ENCODE data around the gene MAP3K12.

Gene MAP3K12

GRCh38 chr12:53492188-53492587, 7.1 kb downstream of the MAP3K12 start:
- peak overlapping the region; percentile 69 for H3K9ac ChIP-seq (ENCODE audit: insufficient read length, low read depth)
- DNase-seq (ENCODE audit: low read depth, low spot score): no peak

GRCh38 chr12:53489242-53489864, 9.9 kb downstream of the MAP3K12 start:
- Histone ChIP-seq H3K4me3 (ENCODE audit: insufficient read length, low read depth) (no peak overlapping the region), H3K9ac (ENCODE audit: insufficient read length, low read depth) (no peak overlapping the region), H3K4me1 (ENCODE audit: insufficient read depth, insufficient read length) (peaks cover 6% of the 10 kb centered on the region), H3K27me3 (ENCODE audit: insufficient read depth, insufficient read length) (no peaks in the 10 kb centered on the region), H3K9me3 (ENCODE audit: insufficient read depth, low read length) (no peaks in the 10 kb centered on the region), H3K36me3 (ENCODE audit: insufficient read depth, insufficient read length, low read length) (peaks cover 35% of the 10 kb centered on the region)
- TF ChIP-seq YY1 (IDR thresholded peaks at IDR 0.05; ENCODE audit: insufficient read depth, insufficient read length) (no peak), ZNF274 (IDR thresholded peaks at IDR 0.05; ENCODE audit: low read depth, low read length) (no peak), SUZ12 (IDR thresholded peaks at IDR 0.05; ENCODE audit: extremely low read depth, insufficient read depth, insufficient read length) (no peak)
- DNase-seq (ENCODE audit: low read depth, low spot score): no peak

More at GRCh38 chr12:53492188-53492587, 7.1 kb downstream of the MAP3K12 start:
- Histone ChIP-seq H3K36me3 (ENCODE audit: insufficient read depth, insufficient read length, low read length) (peaks cover 10% of the 10 kb centered on the region), H3K9me3 (ENCODE audit: insufficient read depth, low read length) (no peaks in the 10 kb centered on the region), H3K4me3 (ENCODE audit: insufficient read length, low read depth) (peak overlapping the region; percentile 32), H3K4me1 (ENCODE audit: insufficient read depth, insufficient read length) (peaks cover 14% of the 10 kb centered on the region), H3K27me3 (ENCODE audit: insufficient read depth, insufficient read length) (no peaks in the 10 kb centered on the region)
- TF ChIP-seq YY1 (IDR thresholded peaks at IDR 0.05; ENCODE audit: insufficient read depth, insufficient read length) (no peak), SUZ12 (IDR thresholded peaks at IDR 0.05; ENCODE audit: extremely low read depth, insufficient read depth, insufficient read length) (no peak), ZNF274 (IDR thresholded peaks at IDR 0.05; ENCODE audit: low read depth, low read length) (no peak)

- no peak for TF ChIP-seq YY1 (IDR thresholded peaks at IDR 0.05; ENCODE audit: insufficient read depth, insufficient read length)
- no peak for TF ChIP-seq SUZ12 (IDR thresholded peaks at IDR 0.05; ENCODE audit: extremely low read depth, insufficient read depth, insufficient read length)
- no peak for TF ChIP-seq ZNF274 (IDR thresholded peaks at IDR 0.05; ENCODE audit: low read depth, low read length)
- Histone ChIP-seq H3K27me3 (ENCODE audit: insufficient read depth, insufficient read length) (no peaks in the 10 kb centered on the region), H3K9me3 (ENCODE audit: insufficient read depth, low read length) (no peaks in the 10 kb centered on the region), H3K4me3 (ENCODE audit: insufficient read length, low read depth) (no peak overlapping the region), H3K36me3 (ENCODE audit: insufficient read depth, insufficient read length, low read length) (peaks cover 58% of the 10 kb centered on the region), H3K4me1 (ENCODE audit: insufficient read depth, insufficient read length) (no peaks in the 10 kb centered on the region), H3K9ac (ENCODE audit: insufficient read length, low read depth) (no peak overlapping the region)
- no peak for DNase-seq (ENCODE audit: low read depth, low spot score)
Measured at GRCh38 chr12:53486736-53487487, 12.3 kb downstream of the MAP3K12 start.

GRCh38 chr12:53485955-53486735, 13.1 kb downstream of the MAP3K12 start:
- H3K36me3 ChIP-seq (ENCODE audit: insufficient read depth, insufficient read length, low read length): peaks cover 65% of the 10 kb centered on the region

GRCh38 chr12:53484686-53485575, 14.3 kb downstream of the MAP3K12 start:
- TF ChIP-seq YY1 (IDR thresholded peaks at IDR 0.05; ENCODE audit: insufficient read depth, insufficient read length): no peak
- TF ChIP-seq SUZ12 (IDR thresholded peaks at IDR 0.05; ENCODE audit: extremely low read depth, insufficient read depth, insufficient read length): no peak
- H3K9ac ChIP-seq (ENCODE audit: insufficient read length, low read depth): no peak overlapping the region
- no peaks in the 10 kb centered on the region for H3K27me3 ChIP-seq (ENCODE audit: insufficient read depth, insufficient read length)
- no peaks in the 10 kb centered on the region for H3K9me3 ChIP-seq (ENCODE audit: insufficient read depth, low read length)
- no peak for DNase-seq (ENCODE audit: low read depth, low spot score)
- H3K36me3 ChIP-seq (ENCODE audit: insufficient read depth, insufficient read length, low read length): peaks cover 76% of the 10 kb centered on the region
- peaks cover 3% of the 10 kb centered on the region for H3K4me1 ChIP-seq (ENCODE audit: insufficient read depth, insufficient read length)
- H3K4me3 ChIP-seq (ENCODE audit: insufficient read length, low read depth): no peak overlapping the region

More at GRCh38 chr12:53485955-53486735, 13.1 kb downstream of the MAP3K12 start:
- TF ChIP-seq SUZ12 (IDR thresholded peaks at IDR 0.05; ENCODE audit: extremely low read depth, insufficient read depth, insufficient read length) (no peak), YY1 (IDR thresholded peaks at IDR 0.05; ENCODE audit: insufficient read depth, insufficient read length) (no peak), ZNF274 (IDR thresholded peaks at IDR 0.05; ENCODE audit: low read depth, low read length) (no peak)
- H3K4me1 ChIP-seq (ENCODE audit: insufficient read depth, insufficient read length): no peaks in the 10 kb centered on the region
- H3K27me3 ChIP-seq (ENCODE audit: insufficient read depth, insufficient read length): no peaks in the 10 kb centered on the region
- no peaks in the 10 kb centered on the region for H3K9me3 ChIP-seq (ENCODE audit: insufficient read depth, low read length)
- H3K9ac ChIP-seq (ENCODE audit: insufficient read length, low read depth): no peak overlapping the region
- H3K4me3 ChIP-seq (ENCODE audit: insufficient read length, low read depth): no peak overlapping the region
- DNase-seq (ENCODE audit: low read depth, low spot score): no peak

- H3K36me3 ChIP-seq (ENCODE audit: insufficient read depth, insufficient read length, low read length): peaks cover 85% of the 10 kb centered on the region
Measured at GRCh38 chr12:53483979-53484377, 15.3 kb downstream of the MAP3K12 start.

More at GRCh38 chr12:53483979-53484377, 15.3 kb downstream of the MAP3K12 start:
- H3K9ac ChIP-seq (ENCODE audit: insufficient read length, low read depth): no peak overlapping the region
- TF ChIP-seq SUZ12 (IDR thresholded peaks at IDR 0.05; ENCODE audit: extremely low read depth, insufficient read depth, insufficient read length): no peak
- TF ChIP-seq ZNF274 (IDR thresholded peaks at IDR 0.05; ENCODE audit: low read depth, low read length): no peak
- TF ChIP-seq YY1 (IDR thresholded peaks at IDR 0.05; ENCODE audit: insufficient read depth, insufficient read length): no peak
- H3K9me3 ChIP-seq (ENCODE audit: insufficient read depth, low read length): no peaks in the 10 kb centered on the region
- no peak for DNase-seq (ENCODE audit: low read depth, low spot score)
- no peaks in the 10 kb centered on the region for H3K27me3 ChIP-seq (ENCODE audit: insufficient read depth, insufficient read length)
- H3K4me1 ChIP-seq (ENCODE audit: insufficient read depth, insufficient read length): peaks cover 3% of the 10 kb centered on the region
- H3K4me3 ChIP-seq (ENCODE audit: insufficient read length, low read depth): no peak overlapping the region
